Measurements from ENCODE around the gene TSPAN11. TPM values are rescaled to one million over a fixed set of nuclear protein-coding genes. Genes with fewer than 3 reads are reported as not detected.

The TSPAN11 gene
- total and polyA plus RNA-seq, 2 of the 4 experiments (the other 2 are of a cell fraction), result 0.18 to 0.26 TPM

- intact Hi-C loops (cut with micrococcal nuclease), result no loop called here
- WGBS, 2 experiments (ENCODE audit: extremely low coverage in 2 of 2, insufficient read length in 1 of 2), result 100% methylated on average over 2 of the region's 11 CpGs; no CpG with 5 or more reads in 1 of the 2 experiments
- in situ Hi-C loops (cut with MboI; ENCODE audit: low sequenced_read_pairs), result no loop called here
These were observed 19.1 kb downstream of the TSPAN11 start for GRCh38 chr12:30945443-30946164.

More at GRCh38 chr12:30945443-30946164, 19.1 kb downstream of the TSPAN11 start:
- H3K79me1 ChIP-seq (ENCODE audit: low read depth in 1 of 2, low read length in 2 of 2), result no peaks in the 10 kb centered on the region
- H2BK20ac ChIP-seq (ENCODE audit: low read depth, low read length), result no peak overlapping the region
- ChIA-PET CTCF (no interaction called here), POLR2A (ENCODE audit: unreplicated experiment) (no interaction called here)
- H2AK5ac ChIP-seq (ENCODE audit: low read depth, low read length), result no peak overlapping the region
- H2AFZ ChIP-seq (replicated peaks; ENCODE audit: low read length, poor library complexity), result no peak overlapping the region
- no peaks in the 10 kb centered on the region for H3K9me1 ChIP-seq (ENCODE audit: insufficient read depth, low read length)
- no peak overlapping the region for H2AK9ac ChIP-seq (replicated peaks; ENCODE audit: low read depth, low read length, poor library complexity)
- H4K91ac ChIP-seq (ENCODE audit: insufficient read depth, low read depth, low read length), result no peak overlapping the region
- TF ChIP-seq FOS (IDR thresholded peaks at IDR 0.05; ENCODE audit: low read depth, low read length) (no peak), BHLHE40 (IDR thresholded peaks at IDR 0.05; ENCODE audit: low read depth, low read length) (no peak)
- H4K5ac ChIP-seq (ENCODE audit: low read depth, low read length), result no peak overlapping the region
- no peak overlapping the region for H3K4ac ChIP-seq (ENCODE audit: low read depth, low read length)
- H3K27me3 ChIP-seq (ENCODE audit: control insufficient read depth, insufficient read depth, low read length), result peaks cover 9% of the 10 kb centered on the region
- no peak overlapping the region for H3K4me3 ChIP-seq (ENCODE audit: insufficient read depth, low read depth, low read length)
- H3K56ac ChIP-seq (ENCODE audit: extremely low read depth, insufficient read depth, low read length), result no peak overlapping the region
- no peak overlapping the region for H3K27ac ChIP-seq (ENCODE audit: insufficient read depth, low read length)
- no TSS peak for BruUV-seq (replicated peaks)
- no peak overlapping the region for H3K23ac ChIP-seq (ENCODE audit: low read depth, low read length)
- H4K20me1 ChIP-seq (ENCODE audit: insufficient read depth, low read length), result no peaks in the 10 kb centered on the region
- no peak overlapping the region for H3K14ac ChIP-seq (replicated peaks; ENCODE audit: low read depth, low read length)
- dilution Hi-C loops (cut with HindIII; ENCODE audit: low sequenced_read_pairs, unreplicated experiment), result no loop called here
- H3K9me3 ChIP-seq (ENCODE audit: control insufficient read depth, insufficient read depth, low read length), result no peaks in the 10 kb centered on the region
- H2BK5ac ChIP-seq (ENCODE audit: low read depth, low read length, poor library complexity, severe bottlenecking), result no peak overlapping the region
- H3K4me2 ChIP-seq (ENCODE audit: low read depth, low read length), result no peak overlapping the region
- no peak overlapping the region for H3K18ac ChIP-seq (ENCODE audit: low read depth, low read length)
- ATAC-seq (ENCODE audit: low read depth) (no peak), DNase-seq (no peak)
- H3K9ac ChIP-seq (ENCODE audit: low read depth, low read length), result no peak overlapping the region
- no peaks in the 10 kb centered on the region for H3K36me3 ChIP-seq (ENCODE audit: control insufficient read depth, insufficient read depth, low read length)
- H3K4me1 ChIP-seq (ENCODE audit: control insufficient read depth, insufficient read depth, low read length), result no peaks in the 10 kb centered on the region
- H2BK120ac ChIP-seq (ENCODE audit: low read depth, low read length), result no peak overlapping the region
- no peak overlapping the region for H4K8ac ChIP-seq (ENCODE audit: low read depth in 2 of 2, low read length in 2 of 2)
- no peak overlapping the region for H2BK15ac ChIP-seq (ENCODE audit: low read depth, low read length)

Data from IMR-90 (cell line).